HCT116 (cell line): Measurements from ENCODE around the gene DAO.

Source experiments
- CEBPB ChIP-seq: IDR thresholded peaks from 2 replicates; pipeline ENCODE4 v1.6.1; 2012; ENCODE audit warnings: low read depth
- EGR1 ChIP-seq: IDR thresholded peaks from 2 replicates; pipeline ENCODE4 v1.6.1; 2012; ENCODE audit warnings: low read depth
- EZH2phosphoT487 ChIP-seq: fragments of 200-600 bp; IDR thresholded peaks from 2 replicates; pipeline ENCODE4 v1.6.1; 2018; ENCODE audit warnings: antibody characterized with exemption, borderline replicate concordance
- POLR2A ChIP-seq: IDR thresholded peaks from 2 replicates; pipeline ENCODE4 v1.7.0; 2011; ENCODE audit warnings: borderline replicate concordance; ENCODE audit not compliant: insufficient read depth, insufficient read length; ENCODE audit errors: extremely low read depth
- POLR2AphosphoS5 ChIP-seq: IDR thresholded peaks from 2 replicates; pipeline ENCODE4 v1.6.1; 2011; ENCODE audit warnings: mild to moderate bottlenecking, low read depth, low read length, moderate library complexity
- RAD21 ChIP-seq: IDR thresholded peaks from 2 replicates; pipeline ENCODE4 v1.6.1; 2012; ENCODE audit warnings: low read depth, mild to moderate bottlenecking
- REST ChIP-seq: IDR thresholded peaks from 2 replicates; pipeline ENCODE4 v1.6.1; 2012; ENCODE audit warnings: low read depth
- TCF7L2 ChIP-seq: IDR thresholded peaks from 2 replicates; pipeline ENCODE4 v1.7.0; 2011; ENCODE audit warnings: borderline replicate concordance, inconsistent platforms; ENCODE audit not compliant: insufficient read depth, insufficient read length; ENCODE audit errors: extremely low read depth
- ZFX ChIP-seq: fragments of 450-650 bp; IDR thresholded peaks from 2 replicates; pipeline ENCODE4 v1.6.1; 2017
- TF ChIP-seq, protein P1 (sequence below), 3 experiments: fragments of 200-600 bp in 1 of 3; sonication (generic) in 1 of 3; IDR thresholded peaks in 2 of 3; conservative IDR thresholded peaks in 1 of 3; 2 replicates each; pipeline ENCODE4 v1.5.1; 2012 to 2017; ENCODE audit warnings: low read depth in 2 of 3, low read length in 2 of 3, antibody characterized with exemption in 1 of 3, borderline replicate concordance in 1 of 3, control low read depth in 1 of 3, mild to moderate bottlenecking in 1 of 3, mixed read lengths in 1 of 3, mixed run types in 1 of 3, moderate library complexity in 1 of 3; ENCODE audit not compliant: insufficient read depth in 1 of 3
- TF ChIP-seq, protein P2 (sequence below): IDR thresholded peaks from 2 replicates; pipeline ENCODE4 v1.6.1; 2012

DNA sequence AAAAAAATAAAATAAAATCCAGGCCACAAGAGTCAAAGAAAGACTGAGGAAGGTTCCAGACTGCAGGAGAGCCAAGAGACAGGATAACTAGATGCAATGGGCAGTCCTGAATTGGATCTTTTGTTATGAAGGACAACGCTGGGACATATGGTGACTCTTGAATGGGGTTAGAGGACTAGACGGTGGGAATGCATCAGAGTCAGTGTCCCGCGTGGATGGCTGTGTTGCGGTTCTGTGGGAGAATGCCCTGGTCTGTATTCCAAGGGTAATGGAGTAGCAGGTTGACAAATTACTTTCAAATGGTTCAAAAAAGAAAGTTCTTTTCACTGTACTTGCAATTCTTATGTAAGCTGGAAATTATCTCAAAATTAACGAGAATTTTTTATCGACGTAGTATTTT lies 42.7 kb upstream of the DAO start:
- TF ChIP-seq RAD21 (no peak), ZFX (no peak), REST (no peak), POLR2A (no peak), TCF7L2 (no peak), EGR1 (no peak), POLR2AphosphoS5 (peak; percentile 29; the same call in 1 of the 2 replicates), EZH2phosphoT487 (no peak), CEBPB (no peak)
- TF ChIP-seq, protein P1, sequence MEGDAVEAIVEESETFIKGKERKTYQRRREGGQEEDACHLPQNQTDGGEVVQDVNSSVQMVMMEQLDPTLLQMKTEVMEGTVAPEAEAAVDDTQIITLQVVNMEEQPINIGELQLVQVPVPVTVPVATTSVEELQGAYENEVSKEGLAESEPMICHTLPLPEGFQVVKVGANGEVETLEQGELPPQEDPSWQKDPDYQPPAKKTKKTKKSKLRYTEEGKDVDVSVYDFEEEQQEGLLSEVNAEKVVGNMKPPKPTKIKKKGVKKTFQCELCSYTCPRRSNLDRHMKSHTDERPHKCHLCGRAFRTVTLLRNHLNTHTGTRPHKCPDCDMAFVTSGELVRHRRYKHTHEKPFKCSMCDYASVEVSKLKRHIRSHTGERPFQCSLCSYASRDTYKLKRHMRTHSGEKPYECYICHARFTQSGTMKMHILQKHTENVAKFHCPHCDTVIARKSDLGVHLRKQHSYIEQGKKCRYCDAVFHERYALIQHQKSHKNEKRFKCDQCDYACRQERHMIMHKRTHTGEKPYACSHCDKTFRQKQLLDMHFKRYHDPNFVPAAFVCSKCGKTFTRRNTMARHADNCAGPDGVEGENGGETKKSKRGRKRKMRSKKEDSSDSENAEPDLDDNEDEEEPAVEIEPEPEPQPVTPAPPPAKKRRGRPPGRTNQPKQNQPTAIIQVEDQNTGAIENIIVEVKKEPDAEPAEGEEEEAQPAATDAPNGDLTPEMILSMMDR (IDR thresholded peaks at IDR 0.05 in 2 of 3, conservative IDR thresholded peaks at IDR 0.05 in 1 of 3; ENCODE audit: borderline replicate concordance in 1 of 3, insufficient read depth in 1 of 3, low read depth in 2 of 3, low read length in 2 of 3) = no peak
- TF ChIP-seq, protein P2, sequence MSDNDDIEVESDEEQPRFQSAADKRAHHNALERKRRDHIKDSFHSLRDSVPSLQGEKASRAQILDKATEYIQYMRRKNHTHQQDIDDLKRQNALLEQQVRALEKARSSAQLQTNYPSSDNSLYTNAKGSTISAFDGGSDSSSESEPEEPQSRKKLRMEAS = no peak
